Measurements from ENCODE around the gene PIK3C2A.

PIK3C2A gene

GRCh38 chr11:17217401-17217800 is 9.6 kb upstream of the PIK3C2A start:
- no peak for DNase-seq (ENCODE audit: low read depth in 3 of 3)

- DNase-seq (ENCODE audit: low read depth in 3 of 3) = no peak
Observed at GRCh38 chr11:17214338-17214737, 6.6 kb upstream of the PIK3C2A start.

DNA sequence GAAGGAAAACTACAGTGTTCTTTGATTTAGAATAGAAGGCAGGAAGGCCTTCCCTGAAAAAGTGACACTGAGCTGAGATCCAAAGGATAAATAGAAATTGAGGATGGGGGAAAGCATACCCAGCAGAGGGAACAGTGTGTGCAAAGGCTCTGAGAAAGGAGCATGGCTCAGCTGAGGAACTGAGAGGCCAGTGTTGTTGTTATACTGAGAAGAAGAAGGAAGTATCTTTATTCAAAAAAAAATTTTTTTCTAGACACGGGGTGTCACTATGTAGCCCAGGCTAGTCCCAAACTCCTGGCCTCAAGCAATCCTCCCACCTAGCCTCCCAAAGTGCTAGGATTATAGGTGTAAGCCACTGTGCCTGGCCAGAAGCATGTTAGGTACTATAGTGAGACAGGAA is 3.5 kb upstream of the PIK3C2A start:
- no peak for DNase-seq (ENCODE audit: low read depth in 3 of 3)

DNA sequence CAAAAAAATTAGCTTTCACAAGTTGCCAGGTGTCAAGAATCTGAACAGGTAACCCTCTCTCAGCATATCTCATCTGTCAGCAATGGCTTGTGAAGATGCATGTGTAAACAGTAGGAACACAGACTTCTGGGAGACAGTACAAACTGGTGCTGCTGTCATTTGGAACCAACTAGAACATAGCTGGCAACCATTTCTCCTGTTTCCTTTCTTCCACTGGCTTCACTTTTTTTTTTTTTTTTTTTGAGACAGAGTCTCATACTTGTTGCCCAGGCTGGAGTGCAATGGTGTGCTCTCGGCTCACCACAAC is 2.1 kb upstream of the PIK3C2A start:
- no peak for DNase-seq (ENCODE audit: low read depth in 3 of 3)

GRCh38 chr11:17208257-17208999 is 642 bp upstream of the PIK3C2A start:
- DNase-seq (ENCODE audit: low read depth in 3 of 3) = peak in 1 of 3 experiments; percentile 25

- DNase-seq (ENCODE audit: low read depth in 3 of 3) = no peak
Observed at GRCh38 chr11:17206463-17206862, 1.3 kb downstream of the PIK3C2A start.

GRCh38 chr11:17197431-17197898 is 10.3 kb downstream of the PIK3C2A start:
- no peak for DNase-seq (ENCODE audit: low read depth in 3 of 3)

DNA sequence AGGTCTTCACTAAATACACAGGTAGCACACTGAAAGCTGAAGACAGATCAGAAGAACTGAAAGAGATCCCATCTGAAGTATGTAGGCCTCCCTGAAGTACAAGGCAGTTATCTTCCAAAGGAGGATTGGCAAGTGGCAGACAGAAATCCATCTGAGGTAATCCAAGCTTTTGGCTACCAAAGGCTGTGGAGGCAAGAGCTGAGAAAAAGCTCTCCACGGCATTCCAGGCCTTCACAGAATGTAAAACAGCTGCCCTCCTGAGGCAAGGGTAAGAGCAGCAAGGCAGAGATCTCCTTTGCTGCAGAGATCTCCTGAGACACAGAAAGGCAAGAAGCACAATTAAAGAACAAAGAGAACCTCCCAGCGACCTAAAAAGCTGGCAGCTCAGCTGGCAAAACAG is 19.1 kb downstream of the PIK3C2A start:
- no peak for DNase-seq (ENCODE audit: low read depth in 3 of 3)

GRCh38 chr11:17186932-17187692 is 20.7 kb downstream of the PIK3C2A start:
- no peak for DNase-seq (ENCODE audit: low read depth in 3 of 3)

DNA sequence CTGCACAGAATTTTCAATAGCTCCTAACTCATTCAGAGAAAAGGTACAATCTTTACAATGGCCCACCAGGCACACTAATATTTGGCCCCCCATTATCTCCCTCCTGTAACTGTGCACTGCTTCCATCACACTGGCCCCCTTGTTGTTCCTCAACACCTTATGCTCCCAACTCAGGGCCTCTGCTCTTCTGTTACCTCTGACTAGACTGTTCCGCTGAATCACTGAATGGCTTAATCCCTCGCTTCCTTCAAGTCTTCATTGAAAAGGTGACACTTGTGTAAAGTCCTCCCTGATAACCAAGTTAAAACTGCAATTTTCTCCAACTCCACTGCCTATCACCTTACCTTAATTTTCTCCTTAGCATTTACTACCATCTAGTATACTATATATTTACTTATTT is 21.8 kb downstream of the PIK3C2A start:
- no peak for DNase-seq (ENCODE audit: low read depth in 3 of 3)

GRCh38 chr11:17184882-17185587 is 22.8 kb downstream of the PIK3C2A start:
- DNase-seq (ENCODE audit: low read depth in 3 of 3) = no peak

- no peak for DNase-seq (ENCODE audit: low read depth in 3 of 3)
Observed at GRCh38 chr11:17183836-17184235, 23.9 kb downstream of the PIK3C2A start.

DNA sequence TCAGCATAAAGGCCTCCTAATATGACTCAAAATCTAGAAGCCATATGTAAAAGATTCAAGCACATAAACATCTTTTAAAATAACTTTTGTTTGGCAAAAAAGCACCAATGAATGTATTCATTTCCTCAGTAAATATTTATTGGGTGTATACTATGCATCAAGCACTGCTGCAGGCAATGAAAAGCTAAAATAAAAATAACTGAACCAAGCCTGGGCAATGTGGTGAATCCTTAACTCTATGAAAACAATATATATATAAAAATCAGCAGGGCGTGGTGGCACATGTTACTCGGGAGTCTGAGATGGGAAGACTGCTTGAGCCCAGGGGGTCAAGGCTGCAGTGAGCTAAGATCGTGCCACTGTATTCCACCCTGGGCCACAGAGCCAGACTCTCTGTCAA is 27.8 kb downstream of the PIK3C2A start:
- no peak for DNase-seq (ENCODE audit: low read depth in 3 of 3)

DNA sequence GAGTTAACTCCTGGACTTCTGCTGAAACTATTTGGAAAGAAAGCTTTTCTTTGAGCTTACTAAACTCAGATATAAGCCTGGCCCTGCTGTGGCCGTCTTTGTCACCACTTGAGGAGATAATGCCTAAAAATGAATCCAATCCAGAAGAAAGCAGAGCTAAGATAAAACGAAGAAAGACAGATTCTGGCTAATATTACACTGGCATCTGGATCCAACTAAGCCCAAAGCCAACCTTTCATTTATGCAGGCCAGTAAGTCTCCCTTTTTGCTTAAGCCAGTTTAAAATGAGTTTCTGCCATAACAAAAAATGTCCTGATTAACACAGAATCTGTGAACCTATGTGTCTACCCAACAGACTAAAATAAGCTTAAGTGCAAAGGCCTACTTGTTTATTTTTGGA is 34.5 kb downstream of the PIK3C2A start:
- no peak for DNase-seq (ENCODE audit: low read depth in 3 of 3)

GRCh38 chr11:17171916-17172315 is 35.9 kb downstream of the PIK3C2A start:
- no peak for DNase-seq (ENCODE audit: low read depth in 3 of 3)

GRCh38 chr11:17171343-17171742 is 36.4 kb downstream of the PIK3C2A start:
- DNase-seq (ENCODE audit: low read depth in 3 of 3) = no peak

DNA sequence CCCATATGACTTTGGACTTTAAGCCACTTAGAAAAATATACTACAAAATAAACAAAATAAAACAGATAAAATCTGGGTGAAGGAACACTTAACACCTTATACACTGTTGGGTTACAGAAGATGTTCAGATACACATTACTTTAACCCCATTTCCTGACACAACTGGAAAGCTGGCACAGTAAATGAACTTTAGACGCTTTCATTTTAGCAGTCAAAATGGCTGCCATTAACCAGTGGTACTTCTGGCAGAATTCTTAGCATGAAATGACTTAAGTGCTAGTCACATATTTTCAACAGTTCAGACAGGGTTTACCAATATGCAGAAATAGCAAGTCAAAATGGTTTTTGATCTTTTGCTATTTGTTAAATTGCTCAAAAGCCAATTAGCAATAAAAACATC is 37.9 kb downstream of the PIK3C2A start:
- no peak for DNase-seq (ENCODE audit: low read depth in 3 of 3)

- DNase-seq (ENCODE audit: low read depth in 3 of 3) = no peak
Observed at GRCh38 chr11:17165247-17165890, 42.4 kb downstream of the PIK3C2A start.

DNA sequence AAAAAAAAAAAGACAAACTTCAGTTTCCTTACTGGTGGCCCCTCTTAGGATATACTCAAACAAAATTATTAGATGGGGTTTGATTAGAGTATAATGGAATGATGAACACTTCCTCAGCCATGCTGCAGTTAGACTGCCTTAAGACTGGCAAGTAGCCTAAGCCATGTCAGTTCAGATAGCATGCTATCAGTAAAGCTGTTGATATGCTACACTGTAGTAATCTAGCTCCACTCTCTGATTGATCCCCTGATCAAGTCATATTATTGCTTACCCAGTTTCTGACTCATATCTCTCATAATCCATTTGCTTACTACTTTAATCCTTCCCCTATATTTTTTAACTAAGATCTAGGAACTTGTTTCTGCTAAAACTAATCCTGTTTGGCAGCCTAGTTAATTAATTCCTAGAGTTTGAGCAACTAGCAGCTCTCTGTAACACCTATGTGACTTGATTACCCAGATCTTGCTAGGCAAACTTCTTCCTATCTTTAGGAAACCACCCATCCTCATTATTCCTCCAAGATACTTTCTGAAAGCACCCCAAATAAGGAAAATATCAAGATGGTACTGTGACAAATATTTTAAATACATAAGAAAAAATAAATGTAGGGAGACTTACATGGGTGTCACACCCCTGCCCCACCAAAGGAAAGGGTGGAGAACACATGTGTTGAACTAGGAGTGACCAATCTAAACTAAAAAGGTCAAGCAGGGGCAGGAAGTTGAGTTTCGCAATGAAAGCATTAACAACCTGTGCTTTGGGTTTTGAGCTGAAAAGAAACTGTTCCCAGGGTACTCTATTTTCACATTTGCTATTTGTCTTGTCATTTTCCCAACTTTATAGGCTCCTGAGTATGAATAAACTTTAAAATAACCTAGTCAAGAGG is 43.2 kb downstream of the PIK3C2A start:
- no peak for DNase-seq (ENCODE audit: low read depth in 3 of 3)

DNA sequence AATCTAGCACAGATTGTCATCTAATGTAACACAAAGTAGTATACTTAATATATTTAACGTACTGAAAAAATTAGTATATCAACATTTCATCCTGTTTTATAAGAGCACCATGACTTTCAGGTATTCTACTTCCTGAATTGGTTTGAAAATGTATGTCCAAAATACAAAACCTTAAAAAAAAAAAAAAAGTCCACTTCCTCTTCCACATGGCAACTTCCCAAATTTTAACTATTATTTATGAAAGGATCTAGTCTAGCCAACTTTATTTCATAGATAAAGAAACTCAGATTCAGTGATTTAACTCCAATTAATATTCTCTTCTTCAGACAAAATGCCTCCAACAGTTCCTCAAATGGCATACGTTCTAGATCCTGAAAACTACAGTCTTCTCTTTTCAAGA is 44.0 kb downstream of the PIK3C2A start:
- DNase-seq (ENCODE audit: low read depth in 3 of 3) = no peak

DNA sequence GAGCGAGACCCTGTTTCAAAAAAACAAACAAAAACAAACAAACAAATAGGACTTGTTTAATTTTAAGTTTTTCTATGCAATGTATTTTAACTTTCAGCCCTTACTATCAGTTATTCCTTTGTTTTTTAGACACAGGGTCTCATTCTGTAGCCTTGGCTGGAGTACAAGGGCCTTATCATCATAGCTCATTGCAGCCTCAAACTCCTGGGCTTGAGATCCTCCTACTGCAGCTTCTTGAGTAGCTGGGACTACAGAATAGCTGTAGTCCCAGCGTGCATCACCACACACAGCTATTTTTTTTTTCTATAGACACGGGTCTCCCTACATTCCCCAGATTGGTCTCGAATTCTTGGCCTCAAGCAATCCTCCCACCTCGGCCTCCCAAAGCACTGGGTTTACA is 44.5 kb downstream of the PIK3C2A start:
- DNase-seq (ENCODE audit: low read depth in 3 of 3) = no peak
